SK-N-SH (cell line): Measurements from ENCODE around the gene CIBAR2. TPM values are rescaled to one million over a fixed set of nuclear protein-coding genes. Genes with fewer than 3 reads are reported as not detected.

ENCODE experiments used
- CTCF ChIA-PET: fragments of 300-600, 350-600 bp; formaldehyde crosslinking; extraction: SDS; loops from one replicate; lab custom pipeline; 2021; lab: Yijun Ruan, JAX
- POLR2A ChIA-PET: fragments of 350-600 bp; sonication (Branson Sonifier 250); formaldehyde crosslinking; extraction: SDS; loops from one replicate; lab custom pipeline; 2020; ENCODE audit warnings: antibody characterized with exemption, inconsistent platforms; lab: Yijun Ruan, JAX
- DNase-seq: peaks from one replicate; pipeline ENCODE4 v3.0.0; 2012
- H2AFZ ChIP-seq: fragments of 200-600 bp; sonication (generic); 2 replicates; pipeline ENCODE4 v1.8.1; 2016; ENCODE audit warnings: antibody characterized with exemption, mild to moderate bottlenecking, low read depth
- H3F3A ChIP-seq: fragments of 200-600 bp; sonication (generic); replicated peaks from 2 replicates; pipeline ENCODE3; 2016; ENCODE audit warnings: antibody characterized with exemption, mild to moderate bottlenecking; ENCODE audit not compliant: insufficient read depth
- H3K27ac ChIP-seq, 2 experiments: fragments of 200-500 bp in 1 of 2; fragments of 200-600 bp in 1 of 2; sonication (Bioruptor generic) in 1 of 2; sonication (generic), shearing (Covaris generic) in 1 of 2; 2 replicates each; pipeline versions ENCODE4 v1.5.1 to v1.6.1; 2014 to 2016; ENCODE audit warnings: low read depth in 2 of 2, inconsistent platforms in 1 of 2, low read length in 1 of 2, mild to moderate bottlenecking in 1 of 2, mixed read lengths in 1 of 2
- H3K27me3 ChIP-seq: fragments of 200-600 bp; sonication (generic), shearing (Covaris generic); 2 replicates; pipeline ENCODE4 v1.6.1; 2016; ENCODE audit warnings: mixed run types; ENCODE audit not compliant: insufficient read depth
- H3K36me3 ChIP-seq, 2 experiments: fragments of 200-500 bp in 1 of 2; fragments of 200-600 bp in 1 of 2; sonication (Bioruptor generic) in 1 of 2; sonication (generic) in 1 of 2; replicated peaks in 1 of 2; 2 replicates each; pipeline versions ENCODE3 to v1.5.1; 2014 to 2016; ENCODE audit warnings: low read length in 1 of 2, mild to moderate bottlenecking in 1 of 2; ENCODE audit not compliant: insufficient read depth in 2 of 2, control insufficient read depth in 1 of 2
- H3K4me1 ChIP-seq, 2 experiments: fragments of 200-500 bp in 1 of 2; fragments of 200-600 bp in 1 of 2; sonication (Bioruptor generic) in 1 of 2; sonication (generic), shearing (Covaris generic) in 1 of 2; 2 replicates each; pipeline versions ENCODE4 v1.5.1 to v1.6.1; 2014 to 2016; ENCODE audit warnings: low read depth in 1 of 2, low read length in 1 of 2, mixed run types in 1 of 2; ENCODE audit not compliant: insufficient read depth in 2 of 2, control insufficient read depth in 1 of 2
- H3K4me2 ChIP-seq: fragments of 200-600 bp; sonication (generic), shearing (Covaris generic); 2 replicates; pipeline ENCODE4 v1.6.1; 2017; ENCODE audit warnings: mixed run types
- H3K4me3 ChIP-seq, 2 experiments: fragments of 200-500 bp in 1 of 2; fragments of 200-600 bp in 1 of 2; sonication (Bioruptor generic) in 1 of 2; sonication (generic), shearing (Covaris generic) in 1 of 2; 2 replicates each; pipeline versions ENCODE4 v1.5.1 to v1.8.1; 2014 to 2016; ENCODE audit warnings: low read depth in 2 of 2, inconsistent platforms in 1 of 2, low read length in 1 of 2, mild to moderate bottlenecking in 1 of 2, mixed read lengths in 1 of 2, moderate library complexity in 1 of 2
- H3K79me2 ChIP-seq: fragments of 200-600 bp; sonication (generic); 2 replicates; pipeline ENCODE4 v1.8.1; 2017; ENCODE audit warnings: mild to moderate bottlenecking; ENCODE audit not compliant: insufficient read depth
- H3K9ac ChIP-seq: fragments of 200-600 bp; sonication (generic); 2 replicates; pipeline ENCODE4 v1.6.1; 2017; ENCODE audit warnings: mixed run types
- H3K9me2 ChIP-seq: fragments of 200-600 bp; sonication (generic); 2 replicates; pipeline ENCODE4 v1.6.1; 2017; ENCODE audit warnings: mixed run types
- H3K9me3 ChIP-seq: fragments of 200-600 bp; sonication (generic); 2 replicates; pipeline ENCODE4 v1.6.1; 2017; ENCODE audit warnings: mixed run types, mild to moderate bottlenecking, moderate library complexity
- H4K20me1 ChIP-seq: fragments of 200-600 bp; sonication (generic); 2 replicates; pipeline ENCODE4 v1.6.1; 2017; ENCODE audit warnings: mild to moderate bottlenecking, mixed run types; ENCODE audit not compliant: insufficient read depth
- CHD2 ChIP-seq: fragments of 150-350 bp; IDR thresholded peaks from 2 replicates; pipeline ENCODE4 v1.6.1; 2018; ENCODE audit warnings: low read length; ENCODE audit not compliant: partially characterized antibody
- FOXJ3 ChIP-seq: sonication (generic); formaldehyde crosslinking; IDR thresholded peaks from 2 replicates; pipeline ENCODE4 v1.5.1; 2020; ENCODE audit warnings: mild to moderate bottlenecking, missing genetic modification reagents
- GATA2 ChIP-seq: sonication (generic); formaldehyde crosslinking; IDR thresholded peaks from 2 replicates; pipeline ENCODE4 v1.5.0; 2020; ENCODE audit warnings: mild to moderate bottlenecking, missing genetic modification reagents
- JUND ChIP-seq: IDR thresholded peaks from 2 replicates; pipeline ENCODE4 v1.4.0; 2012
- MEF2A ChIP-seq: IDR thresholded peaks from 2 replicates; pipeline ENCODE4 v1.4.0; 2012; ENCODE audit warnings: low read depth, borderline replicate concordance
- MXI1 ChIP-seq: IDR thresholded peaks from 2 replicates; pipeline ENCODE4 v1.6.1; 2012; ENCODE audit warnings: mild to moderate bottlenecking, low read depth, low read length, improper control_type of control experiment
- NFIC ChIP-seq: IDR thresholded peaks from 2 replicates; pipeline ENCODE4 v1.4.0; 2012; ENCODE audit warnings: borderline replicate concordance
- RAD21 ChIP-seq: IDR thresholded peaks from 2 replicates; pipeline ENCODE4 v1.6.1; 2012; ENCODE audit warnings: mild to moderate bottlenecking, low read length
- RCOR1 ChIP-seq: fragments of 150-350 bp; IDR thresholded peaks from 2 replicates; pipeline ENCODE4 v1.6.1; 2017; ENCODE audit warnings: antibody characterized with exemption, low read length
- RFX5 ChIP-seq: IDR thresholded peaks from 2 replicates; pipeline ENCODE4 v1.6.1; 2012; ENCODE audit warnings: mild to moderate bottlenecking, improper control_type of control experiment, low read length
- SMC3 ChIP-seq: IDR thresholded peaks from 2 replicates; pipeline ENCODE4 v1.6.1; 2012; ENCODE audit warnings: low read depth, low read length, improper control_type of control experiment
- TAF1 ChIP-seq: IDR thresholded peaks from 2 replicates; pipeline ENCODE4 v1.6.1; 2012; ENCODE audit warnings: low read depth, mild to moderate bottlenecking, low read length, moderate library complexity, borderline replicate concordance
- TCF12 ChIP-seq: IDR thresholded peaks from 2 replicates; pipeline ENCODE4 v1.4.0; 2012
- TEAD4 ChIP-seq: IDR thresholded peaks from 2 replicates; pipeline ENCODE4 v1.4.0; 2012; ENCODE audit warnings: mild to moderate bottlenecking, borderline replicate concordance; ENCODE audit not compliant: insufficient read depth
- WGBS: methylation state at CpG from one replicate; pipeline ENCODE4 v1.1.6; 2017; ENCODE audit warnings: low lambda C conversion rate; 5-methylcytosine and 5-hydroxymethylcytosine counted together
- polyA plus RNA-seq, 3 experiments: library from polyadenylated mRNA; depleted of rRNA; stranded (reverse); fragments of >200 nt; gene quantifications; 2 replicates each; pipeline ENCODE4 v1.2.3, GENCODE V29; 2012
- TF ChIP-seq, protein P1 (sequence below): IDR thresholded peaks from 2 replicates; pipeline ENCODE4 v1.4.0; 2012; ENCODE audit warnings: low read depth, borderline replicate concordance
- TF ChIP-seq, protein P2 (sequence below): fragments of 150-350 bp; IDR thresholded peaks from 2 replicates; pipeline ENCODE4 v1.6.1; 2016; ENCODE audit warnings: mild to moderate bottlenecking, low read depth, low read length
- TF ChIP-seq, protein P3 (sequence below): IDR thresholded peaks from 2 replicates; pipeline ENCODE4; 2012
- TF ChIP-seq, protein P4 (sequence below): IDR thresholded peaks from 2 replicates; pipeline ENCODE4 v1.4.0; 2012; ENCODE audit warnings: low read depth, borderline replicate concordance
- TF ChIP-seq, protein P5 (sequence below): fragments of 150-350 bp; IDR thresholded peaks from 2 replicates; pipeline ENCODE4 v1.6.1; 2017; ENCODE audit warnings: antibody characterized with exemption, low read length, low read depth, borderline replicate concordance
- TF ChIP-seq, protein P6 (sequence below): IDR thresholded peaks from 2 replicates; pipeline ENCODE4 v1.6.1; 2012; ENCODE audit warnings: mild to moderate bottlenecking, low read depth, low read length, moderate library complexity

The CIBAR2 gene
- polyA plus RNA-seq, 1 of the 3 experiments (the other 2 are of a cell fraction) = 0.15 TPM

DNA sequence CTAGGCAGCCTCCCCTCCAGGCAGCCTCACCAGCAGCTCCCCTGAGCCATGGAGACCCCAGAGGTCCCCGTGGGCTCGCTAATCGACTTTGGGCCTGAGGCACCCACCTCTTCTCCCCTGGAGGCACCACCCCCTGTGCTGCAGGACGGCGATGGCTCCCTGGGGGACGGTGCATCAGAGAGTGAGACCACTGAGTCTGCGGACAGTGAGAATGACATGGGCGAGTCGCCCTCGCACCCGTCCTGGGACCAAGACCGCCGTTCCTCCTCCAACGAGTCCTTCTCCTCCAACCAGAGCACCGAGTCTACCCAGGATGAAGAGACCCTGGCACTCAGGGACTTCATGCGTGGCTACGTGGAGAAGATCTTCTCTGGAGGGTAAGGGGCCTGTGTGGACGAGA, 45.2 kb downstream of the CIBAR2 start:
- WGBS = 93% methylated on average over 17 of the region's 18 CpGs
- TF ChIP-seq, protein P1, sequence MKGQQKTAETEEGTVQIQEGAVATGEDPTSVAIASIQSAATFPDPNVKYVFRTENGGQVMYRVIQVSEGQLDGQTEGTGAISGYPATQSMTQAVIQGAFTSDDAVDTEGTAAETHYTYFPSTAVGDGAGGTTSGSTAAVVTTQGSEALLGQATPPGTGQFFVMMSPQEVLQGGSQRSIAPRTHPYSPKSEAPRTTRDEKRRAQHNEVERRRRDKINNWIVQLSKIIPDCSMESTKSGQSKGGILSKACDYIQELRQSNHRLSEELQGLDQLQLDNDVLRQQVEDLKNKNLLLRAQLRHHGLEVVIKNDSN = no peak
- TF ChIP-seq TEAD4 = no peak
- TF ChIP-seq, protein P2, sequence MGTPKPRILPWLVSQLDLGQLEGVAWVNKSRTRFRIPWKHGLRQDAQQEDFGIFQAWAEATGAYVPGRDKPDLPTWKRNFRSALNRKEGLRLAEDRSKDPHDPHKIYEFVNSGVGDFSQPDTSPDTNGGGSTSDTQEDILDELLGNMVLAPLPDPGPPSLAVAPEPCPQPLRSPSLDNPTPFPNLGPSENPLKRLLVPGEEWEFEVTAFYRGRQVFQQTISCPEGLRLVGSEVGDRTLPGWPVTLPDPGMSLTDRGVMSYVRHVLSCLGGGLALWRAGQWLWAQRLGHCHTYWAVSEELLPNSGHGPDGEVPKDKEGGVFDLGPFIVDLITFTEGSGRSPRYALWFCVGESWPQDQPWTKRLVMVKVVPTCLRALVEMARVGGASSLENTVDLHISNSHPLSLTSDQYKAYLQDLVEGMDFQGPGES = no peak
- TF ChIP-seq MXI1 = no peak
- no peak for TF ChIP-seq SMC3
- no peak for TF ChIP-seq MEF2A
- no peak for TF ChIP-seq FOXJ3 (CRISPR knock-in tag)
- TF ChIP-seq, protein P3, sequence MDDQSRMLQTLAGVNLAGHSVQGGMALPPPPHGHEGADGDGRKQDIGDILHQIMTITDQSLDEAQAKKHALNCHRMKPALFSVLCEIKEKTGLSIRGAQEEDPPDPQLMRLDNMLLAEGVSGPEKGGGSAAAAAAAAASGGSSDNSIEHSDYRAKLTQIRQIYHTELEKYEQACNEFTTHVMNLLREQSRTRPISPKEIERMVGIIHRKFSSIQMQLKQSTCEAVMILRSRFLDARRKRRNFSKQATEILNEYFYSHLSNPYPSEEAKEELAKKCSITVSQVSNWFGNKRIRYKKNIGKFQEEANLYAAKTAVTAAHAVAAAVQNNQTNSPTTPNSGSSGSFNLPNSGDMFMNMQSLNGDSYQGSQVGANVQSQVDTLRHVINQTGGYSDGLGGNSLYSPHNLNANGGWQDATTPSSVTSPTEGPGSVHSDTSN = no peak
- no peak for TF ChIP-seq RCOR1
- no peak for TF ChIP-seq TAF1
- no peak for TF ChIP-seq RFX5
- no peak for TF ChIP-seq JUND
- TF ChIP-seq RAD21 = no peak
- TF ChIP-seq TCF12 = no peak
- TF ChIP-seq, protein P4, sequence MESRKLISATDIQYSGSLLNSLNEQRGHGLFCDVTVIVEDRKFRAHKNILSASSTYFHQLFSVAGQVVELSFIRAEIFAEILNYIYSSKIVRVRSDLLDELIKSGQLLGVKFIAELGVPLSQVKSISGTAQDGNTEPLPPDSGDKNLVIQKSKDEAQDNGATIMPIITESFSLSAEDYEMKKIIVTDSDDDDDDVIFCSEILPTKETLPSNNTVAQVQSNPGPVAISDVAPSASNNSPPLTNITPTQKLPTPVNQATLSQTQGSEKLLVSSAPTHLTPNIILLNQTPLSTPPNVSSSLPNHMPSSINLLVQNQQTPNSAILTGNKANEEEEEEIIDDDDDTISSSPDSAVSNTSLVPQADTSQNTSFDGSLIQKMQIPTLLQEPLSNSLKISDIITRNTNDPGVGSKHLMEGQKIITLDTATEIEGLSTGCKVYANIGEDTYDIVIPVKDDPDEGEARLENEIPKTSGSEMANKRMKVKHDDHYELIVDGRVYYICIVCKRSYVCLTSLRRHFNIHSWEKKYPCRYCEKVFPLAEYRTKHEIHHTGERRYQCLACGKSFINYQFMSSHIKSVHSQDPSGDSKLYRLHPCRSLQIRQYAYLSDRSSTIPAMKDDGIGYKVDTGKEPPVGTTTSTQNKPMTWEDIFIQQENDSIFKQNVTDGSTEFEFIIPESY = no peak
- TF ChIP-seq, protein P5, sequence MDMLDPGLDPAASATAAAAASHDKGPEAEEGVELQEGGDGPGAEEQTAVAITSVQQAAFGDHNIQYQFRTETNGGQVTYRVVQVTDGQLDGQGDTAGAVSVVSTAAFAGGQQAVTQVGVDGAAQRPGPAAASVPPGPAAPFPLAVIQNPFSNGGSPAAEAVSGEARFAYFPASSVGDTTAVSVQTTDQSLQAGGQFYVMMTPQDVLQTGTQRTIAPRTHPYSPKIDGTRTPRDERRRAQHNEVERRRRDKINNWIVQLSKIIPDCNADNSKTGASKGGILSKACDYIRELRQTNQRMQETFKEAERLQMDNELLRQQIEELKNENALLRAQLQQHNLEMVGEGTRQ = no peak
- TF ChIP-seq CHD2 = no peak
- TF ChIP-seq NFIC = no peak
- no peak for TF ChIP-seq GATA2 (CRISPR knock-in tag)
- TF ChIP-seq, protein P6, sequence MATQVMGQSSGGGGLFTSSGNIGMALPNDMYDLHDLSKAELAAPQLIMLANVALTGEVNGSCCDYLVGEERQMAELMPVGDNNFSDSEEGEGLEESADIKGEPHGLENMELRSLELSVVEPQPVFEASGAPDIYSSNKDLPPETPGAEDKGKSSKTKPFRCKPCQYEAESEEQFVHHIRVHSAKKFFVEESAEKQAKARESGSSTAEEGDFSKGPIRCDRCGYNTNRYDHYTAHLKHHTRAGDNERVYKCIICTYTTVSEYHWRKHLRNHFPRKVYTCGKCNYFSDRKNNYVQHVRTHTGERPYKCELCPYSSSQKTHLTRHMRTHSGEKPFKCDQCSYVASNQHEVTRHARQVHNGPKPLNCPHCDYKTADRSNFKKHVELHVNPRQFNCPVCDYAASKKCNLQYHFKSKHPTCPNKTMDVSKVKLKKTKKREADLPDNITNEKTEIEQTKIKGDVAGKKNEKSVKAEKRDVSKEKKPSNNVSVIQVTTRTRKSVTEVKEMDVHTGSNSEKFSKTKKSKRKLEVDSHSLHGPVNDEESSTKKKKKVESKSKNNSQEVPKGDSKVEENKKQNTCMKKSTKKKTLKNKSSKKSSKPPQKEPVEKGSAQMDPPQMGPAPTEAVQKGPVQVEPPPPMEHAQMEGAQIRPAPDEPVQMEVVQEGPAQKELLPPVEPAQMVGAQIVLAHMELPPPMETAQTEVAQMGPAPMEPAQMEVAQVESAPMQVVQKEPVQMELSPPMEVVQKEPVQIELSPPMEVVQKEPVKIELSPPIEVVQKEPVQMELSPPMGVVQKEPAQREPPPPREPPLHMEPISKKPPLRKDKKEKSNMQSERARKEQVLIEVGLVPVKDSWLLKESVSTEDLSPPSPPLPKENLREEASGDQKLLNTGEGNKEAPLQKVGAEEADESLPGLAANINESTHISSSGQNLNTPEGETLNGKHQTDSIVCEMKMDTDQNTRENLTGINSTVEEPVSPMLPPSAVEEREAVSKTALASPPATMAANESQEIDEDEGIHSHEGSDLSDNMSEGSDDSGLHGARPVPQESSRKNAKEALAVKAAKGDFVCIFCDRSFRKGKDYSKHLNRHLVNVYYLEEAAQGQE = no peak
- Histone ChIP-seq H3K79me2 (no peaks in the 10 kb centered on the region), H3K4me2 (no peak overlapping the region), H3K9me3 (no peaks in the 10 kb centered on the region), H3K4me1 (no peaks in the 10 kb centered on the region), H3K27ac (no peak overlapping the region), H3K27me3 (no peaks in the 10 kb centered on the region), H3F3A (no peaks in the 10 kb centered on the region), H2AFZ (no peak overlapping the region), H3K36me3 (peaks cover 0 to 2% of the 10 kb centered on the region in 2 experiments), H3K4me3 (no peak overlapping the region), H3K9me2 (no peaks in the 10 kb centered on the region), H4K20me1 (no peaks in the 10 kb centered on the region), H3K9ac (no peak overlapping the region)
- CTCF ChIA-PET = interaction anchor here (0.9 kb wide), 1 partner anchor 39 kb away, joined by 5 read pairs; the partner anchor contains the start of gene KIAA0513
- POLR2A ChIA-PET = no interaction called here
- DNase-seq = no peak
